Stimulated activated CD8-positive, alpha-beta memory T cell treated with anti-CD3 and anti-CD28 coated beads, Interleukin-15, amount 100 ng/mL, for 24 hours (primary cell): ENCODE results near the gene NUBPL.
"Not testable (repeated sequence)": the region's sequence is repeated elsewhere in the genome, so short reads cannot be mapped to it uniquely, and the experiment has no call there.

Experiments
- DNase-seq: peaks from one replicate; pipeline ENCODE4 v3.0.0-alpha.2; 2020; ENCODE audit warnings: low read depth

NUBPL gene

DNA sequence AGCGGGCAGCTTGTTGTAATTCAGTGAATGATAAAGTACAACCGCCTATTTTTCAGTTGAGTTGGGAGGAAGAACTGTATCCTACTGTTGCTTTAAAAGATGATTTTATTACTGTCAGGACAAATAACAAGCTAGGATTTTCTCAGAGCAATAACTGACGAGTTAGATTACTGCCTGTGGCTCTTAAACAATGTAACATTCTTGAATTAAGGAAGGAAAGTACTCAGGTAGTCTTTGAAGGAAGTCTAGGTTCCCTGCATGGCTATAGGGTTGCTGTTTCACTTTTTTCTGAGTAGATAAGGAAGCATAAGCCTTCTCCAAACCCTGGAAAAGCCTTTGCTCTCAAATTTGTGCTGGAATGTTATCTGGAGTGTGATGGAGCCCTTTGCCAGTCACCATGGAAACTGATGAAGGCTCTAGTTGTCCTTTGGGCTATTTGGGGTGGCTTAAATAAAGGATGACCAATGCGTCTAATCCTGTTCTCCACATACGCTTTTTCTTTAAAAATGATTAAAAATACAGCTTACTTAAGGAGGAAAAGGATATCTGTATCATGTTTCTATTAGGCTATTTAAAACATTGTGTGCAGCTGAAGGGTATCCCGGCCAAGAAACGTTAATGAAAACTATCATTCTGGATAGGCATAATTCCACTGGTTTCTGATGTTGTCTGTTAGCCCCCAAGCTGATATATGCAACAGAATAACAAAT is 17.7 kb downstream of the NUBPL start:
- no peak for DNase-seq

DNA sequence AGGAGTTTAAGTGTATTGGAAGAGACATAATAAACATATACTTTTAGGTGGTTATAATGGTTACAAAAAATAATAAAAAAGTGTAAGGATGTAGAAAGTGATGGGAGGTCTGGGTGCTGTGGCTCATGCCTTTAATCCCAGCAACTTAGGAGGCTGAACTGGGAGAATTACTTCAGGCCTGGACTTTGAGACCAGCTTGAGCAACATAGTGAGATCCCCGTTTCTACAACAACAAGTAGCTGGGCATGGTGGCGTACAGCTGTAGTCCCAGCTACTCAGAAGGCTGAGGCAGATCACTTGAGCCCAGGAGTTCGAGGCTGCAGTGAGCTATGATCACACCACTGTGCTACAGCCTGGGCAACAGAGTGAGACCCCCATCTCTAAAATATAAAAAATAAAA is 19.0 kb downstream of the NUBPL start:
- DNase-seq: no peak

- no peak for DNase-seq
Observed at GRCh38 chr14:31582286-31582691, 21.1 kb downstream of the NUBPL start.

- no peak for DNase-seq
Observed at GRCh38 chr14:31582836-31583452, 21.7 kb downstream of the NUBPL start.

DNA sequence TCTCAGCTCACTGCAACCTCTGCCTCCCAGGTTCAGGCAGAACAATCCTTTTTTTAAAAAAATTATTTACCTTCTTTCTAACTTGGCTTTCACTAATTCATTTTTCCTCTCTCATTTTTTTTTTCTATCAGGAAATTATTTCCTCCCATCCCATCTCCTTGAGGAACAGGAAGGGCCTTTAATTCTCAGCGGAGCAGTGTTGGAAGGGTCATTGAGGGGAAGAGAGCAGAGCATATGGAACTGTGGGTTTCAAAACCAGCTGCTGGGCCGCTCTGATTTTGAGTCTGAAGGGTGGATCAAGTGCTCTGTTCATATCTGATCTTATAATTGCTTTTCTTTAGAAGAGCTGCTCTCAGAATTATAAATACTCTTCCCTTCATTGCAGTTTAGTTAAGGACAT is 29.0 kb downstream of the NUBPL start:
- DNase-seq: no peak

DNA sequence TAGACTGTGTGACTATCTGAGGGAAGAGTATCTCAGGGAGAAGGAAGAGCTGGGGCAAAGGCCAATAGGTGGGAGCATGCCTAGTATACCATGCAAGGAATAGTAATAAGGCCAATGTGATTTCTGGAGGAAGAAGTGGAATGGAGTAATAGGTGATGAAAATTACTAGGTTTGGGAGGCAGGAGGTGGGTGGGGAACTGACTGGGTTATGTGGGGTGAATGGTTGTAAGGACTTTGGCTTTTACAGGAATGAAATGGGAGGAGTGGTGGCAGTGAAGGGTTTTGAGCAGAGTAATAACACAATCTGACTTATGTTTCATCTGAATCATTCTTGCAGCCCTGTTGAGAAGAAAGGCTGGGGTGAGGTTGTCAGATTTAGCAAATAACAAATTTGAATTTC is 30.9 kb downstream of the NUBPL start:
- no peak for DNase-seq

DNA sequence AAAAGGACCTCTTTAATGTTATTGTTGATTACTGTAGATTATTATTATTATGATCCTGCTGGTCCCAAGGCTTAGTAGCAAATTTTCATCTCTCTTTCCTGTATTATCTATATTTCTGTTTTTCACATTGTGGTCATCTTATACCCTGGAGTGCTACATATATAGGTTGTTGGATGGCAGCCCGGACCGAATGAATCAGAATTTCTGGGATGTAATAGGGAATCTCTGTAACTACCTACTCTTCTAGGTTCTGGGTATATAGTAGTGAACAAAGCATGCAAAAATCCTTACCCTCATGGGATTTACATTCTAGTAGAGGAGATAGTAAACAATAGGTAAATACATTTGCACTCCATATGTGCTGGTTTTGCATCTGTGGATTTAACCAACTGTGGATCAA is 31.4 kb downstream of the NUBPL start:
- no peak for DNase-seq

DNA sequence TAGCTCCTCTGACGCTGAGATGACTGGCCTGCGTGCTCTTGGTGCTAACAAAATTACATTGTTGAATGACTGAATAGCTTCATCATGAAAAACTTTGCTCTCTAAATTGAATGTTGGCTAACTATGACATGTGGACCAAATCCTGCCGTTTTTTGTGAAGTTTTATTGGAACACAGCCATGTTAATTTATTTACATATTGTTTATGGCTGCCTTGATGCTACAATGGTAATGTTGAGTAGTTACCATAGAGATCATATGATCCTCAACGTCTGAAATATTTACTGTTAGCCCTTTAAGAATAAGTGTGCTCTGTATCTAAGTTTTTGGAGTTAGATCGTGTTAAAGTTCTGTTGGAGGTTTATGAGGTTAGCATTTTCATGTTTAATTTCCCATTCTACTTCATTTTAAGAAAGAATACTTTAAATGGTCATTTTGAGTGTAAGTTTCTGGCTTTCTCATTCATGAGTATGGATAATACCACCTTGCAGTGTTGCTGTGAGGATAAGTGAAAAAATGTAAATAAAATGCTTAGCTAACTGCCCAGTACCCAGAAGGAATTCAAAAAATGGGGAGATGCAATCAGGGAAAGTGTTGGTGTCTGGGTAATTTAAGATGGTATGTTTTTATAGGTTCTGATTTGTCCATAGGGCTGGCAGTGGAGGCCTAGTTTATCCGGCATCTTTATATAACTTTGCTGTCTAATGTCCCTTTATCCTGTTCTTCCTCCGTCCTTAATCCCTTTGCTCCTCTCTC is 35.3 kb downstream of the NUBPL start:
- no peak for DNase-seq

- no peak for DNase-seq
Observed at GRCh38 chr14:31605702-31606101, 44.5 kb downstream of the NUBPL start.

DNA sequence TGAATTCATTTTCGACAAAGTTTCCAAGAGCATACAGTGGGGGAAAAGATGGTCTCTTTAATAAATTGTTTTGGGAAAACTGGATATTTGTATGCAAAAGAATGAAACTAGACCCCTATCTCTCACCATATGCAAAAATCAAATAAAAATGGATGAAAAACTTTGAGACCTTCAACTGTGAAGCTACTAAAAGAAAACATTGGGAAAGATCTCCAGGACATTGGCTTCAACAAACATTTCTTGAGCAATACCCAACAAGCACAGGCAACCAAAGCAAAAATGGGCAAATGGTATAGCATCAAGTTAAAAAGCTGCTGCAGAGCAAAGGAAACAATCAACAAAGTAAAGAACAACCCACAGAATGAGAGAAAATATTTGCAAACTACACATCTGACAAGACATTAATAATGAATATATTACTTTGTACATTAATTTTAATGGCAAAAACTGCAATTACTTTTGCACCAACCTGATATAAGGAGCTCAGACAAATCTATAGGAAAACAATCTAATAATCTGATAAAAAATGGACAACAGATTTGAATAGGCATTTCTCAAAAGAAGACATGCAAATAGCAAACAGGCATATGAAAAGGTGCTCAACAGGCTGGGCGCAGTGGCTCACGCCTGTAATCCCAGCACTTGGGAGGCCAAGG is 50.7 kb downstream of the NUBPL start:
- DNase-seq: no peak

DNA sequence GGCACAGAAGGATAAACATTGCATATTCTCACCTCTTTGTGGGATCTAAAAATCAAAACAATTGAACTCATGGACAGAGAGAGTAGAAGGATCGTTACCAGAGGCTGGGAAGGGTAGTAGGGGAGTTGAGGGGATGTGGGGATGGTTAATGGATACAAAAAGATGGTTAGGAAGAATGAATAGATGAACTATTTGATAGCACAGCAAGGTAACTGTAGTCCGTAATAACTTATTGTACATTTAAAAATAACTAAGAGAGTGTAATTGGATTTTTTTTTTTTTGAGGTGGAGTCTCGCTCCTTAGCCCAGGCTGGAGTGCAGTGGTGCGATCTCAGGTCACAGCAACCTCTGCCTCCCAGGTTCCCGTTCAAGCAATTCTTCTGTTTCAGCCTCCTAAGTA is 52.0 kb downstream of the NUBPL start:
- DNase-seq: no peak

- DNase-seq: not testable (repeated sequence)
Observed at GRCh38 chr14:31618884-31619283, 57.7 kb downstream of the NUBPL start.

GRCh38 chr14:31619440-31619839 is 58.2 kb downstream of the NUBPL start:
- DNase-seq: no peak

GRCh38 chr14:31620898-31621297 is 59.7 kb downstream of the NUBPL start:
- DNase-seq: not testable (repeated sequence)

DNA sequence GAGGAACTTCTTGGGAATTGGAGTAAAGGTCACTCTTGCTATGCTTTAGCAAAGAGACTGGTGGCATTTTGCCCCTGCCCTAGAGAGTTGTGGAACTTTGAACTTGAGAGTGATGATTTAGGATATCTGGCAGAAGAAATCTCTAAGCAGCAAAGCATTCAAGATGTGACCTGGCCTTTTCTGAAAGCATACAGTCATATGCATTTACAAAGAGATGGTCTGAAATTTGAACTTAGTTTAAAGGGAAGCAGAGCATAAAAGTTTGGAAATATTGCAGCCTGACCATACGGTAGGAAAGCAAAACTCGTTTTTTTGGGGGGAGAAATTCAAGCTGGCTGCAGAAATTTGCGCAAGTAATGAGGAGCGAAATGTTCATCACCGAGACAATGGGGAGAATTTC is 60.9 kb downstream of the NUBPL start:
- DNase-seq: no peak

DNA sequence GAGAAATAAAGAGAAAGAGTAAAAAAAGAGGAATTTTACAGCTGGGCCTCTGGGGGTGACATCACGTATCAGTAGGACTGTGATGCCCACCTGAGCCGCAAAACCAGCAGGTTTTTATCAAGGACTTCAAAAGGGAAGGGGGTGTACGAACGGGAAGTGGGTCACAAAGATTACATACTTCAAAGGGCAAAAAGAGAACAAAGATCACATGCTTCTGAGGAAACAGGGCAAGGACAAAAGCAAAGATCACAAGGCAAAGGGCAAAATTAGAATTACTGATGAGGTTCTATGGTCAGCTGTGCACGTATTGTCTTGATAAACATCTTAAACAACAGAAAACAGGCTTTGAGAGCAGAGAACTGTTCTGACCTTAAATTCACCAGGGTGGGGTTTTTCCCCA is 91.7 kb downstream of the NUBPL start:
- DNase-seq: not testable (repeated sequence)

- no peak for DNase-seq
Observed at GRCh38 chr14:31657917-31658316, 96.7 kb downstream of the NUBPL start.

DNA sequence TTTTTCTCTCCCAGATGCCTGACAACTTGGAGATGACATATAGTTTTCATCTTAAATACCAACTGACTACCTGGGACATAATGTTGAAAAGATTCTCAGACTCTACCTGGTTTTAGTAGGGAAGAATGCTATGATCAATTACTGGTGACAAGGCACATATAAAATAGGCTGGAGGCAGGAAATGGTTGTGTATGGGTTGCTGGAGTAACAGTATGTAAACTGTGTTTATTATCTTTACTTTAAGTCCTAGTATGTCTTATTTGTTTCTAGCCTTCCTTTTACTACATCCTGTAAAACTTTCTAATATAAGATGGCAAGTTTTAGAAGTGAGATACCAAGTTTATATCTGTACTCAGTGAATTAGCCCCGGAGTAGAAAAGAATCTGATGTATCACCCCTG is 98.1 kb downstream of the NUBPL start:
- DNase-seq: no peak

DNA sequence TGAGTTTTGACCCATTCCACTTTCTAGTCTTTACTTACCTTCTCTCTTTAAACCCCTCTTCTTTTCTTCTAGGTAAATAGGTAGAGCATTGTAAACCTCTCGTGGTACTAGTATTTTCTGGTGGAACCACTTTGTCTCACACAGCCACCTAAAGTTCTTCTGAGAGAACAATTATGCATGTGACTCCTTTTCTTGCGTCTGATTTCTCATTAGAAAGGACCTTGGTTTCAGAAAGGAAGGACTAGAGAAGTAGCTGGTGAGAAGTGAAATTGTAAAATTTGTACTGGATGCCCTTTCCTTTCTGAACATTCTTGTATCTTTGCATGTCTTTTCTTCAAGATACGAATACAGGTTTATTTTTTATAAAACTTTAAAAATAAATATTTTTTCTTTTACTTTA is 99.0 kb downstream of the NUBPL start:
- DNase-seq: no peak

DNA sequence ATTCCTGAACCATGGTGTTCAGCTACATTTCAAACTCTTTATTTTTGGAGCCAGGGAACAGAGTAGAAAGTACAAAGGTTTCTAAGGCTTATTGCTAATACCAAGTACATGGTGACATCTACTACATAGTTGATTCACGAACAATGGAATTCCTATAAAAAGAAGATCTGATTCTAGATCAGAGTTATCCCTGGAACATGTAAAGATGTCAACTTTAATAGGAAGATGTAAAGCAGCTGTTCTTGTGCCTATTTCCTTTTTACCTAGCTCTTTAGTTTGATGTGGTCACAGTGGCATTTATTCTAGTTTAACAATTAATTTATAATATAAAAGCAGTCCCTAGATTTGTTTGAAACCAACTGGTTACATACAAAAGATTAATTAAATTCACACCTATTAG is 99.5 kb downstream of the NUBPL start:
- no peak for DNase-seq

DNA sequence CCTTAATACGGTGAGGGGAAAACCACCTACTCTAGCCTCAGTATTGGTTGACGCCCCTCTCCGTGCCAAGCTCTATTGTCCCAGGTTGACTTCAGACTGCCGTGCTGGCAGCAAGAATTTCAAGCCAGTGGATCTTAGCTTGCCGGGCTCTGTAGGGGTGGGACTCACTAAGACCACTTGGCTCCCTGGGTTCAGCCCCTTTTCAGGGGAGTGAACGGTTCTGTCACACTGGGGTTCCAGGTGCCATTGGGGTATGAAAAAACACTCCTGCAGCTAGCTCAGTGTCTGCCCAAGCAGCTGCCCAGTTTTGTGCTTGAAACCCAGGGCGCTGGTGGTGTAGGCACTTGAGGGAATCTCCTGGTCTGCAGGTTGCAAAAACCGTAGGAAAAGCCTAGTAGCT is 107.1 kb downstream of the NUBPL start:
- DNase-seq: no peak

DNA sequence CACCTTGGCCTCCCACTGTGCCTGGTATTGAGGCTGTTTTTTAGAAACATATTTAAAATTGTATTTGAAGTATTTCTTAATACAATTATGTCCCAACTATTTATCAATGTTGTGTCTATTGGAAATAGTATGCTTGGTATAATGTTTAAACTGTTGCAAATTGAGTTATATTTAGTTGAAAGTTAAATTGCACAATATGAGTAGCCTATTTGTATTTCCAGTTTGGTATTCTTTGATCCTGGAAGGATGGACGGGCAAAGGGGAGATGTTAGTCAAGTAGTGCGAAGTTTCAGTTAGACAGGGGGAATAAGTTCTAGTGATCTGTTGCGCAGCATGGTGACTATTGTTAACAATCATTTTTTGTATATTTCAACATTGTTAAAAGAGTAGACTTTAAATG is 111.5 kb downstream of the NUBPL start:
- DNase-seq: no peak

- no peak for DNase-seq
Observed at GRCh38 chr14:31677052-31677451, 115.8 kb downstream of the NUBPL start.
